T-helper 2 cell treated with Interferon-gamma antibody and Interleukin-4, amounts not matched to agents 100 ng/mL and 5 ng/mL, for 36 hours (primary cell): ENCODE data around the gene TBC1D30. TPM values are rescaled to one million over a fixed set of nuclear protein-coding genes. Genes with fewer than 3 reads are reported as not detected.

Source experiments
- intact Hi-C: fragments of 100-400 bp; cut with micrococcal nuclease; formaldehyde crosslinking; loops from one replicate; pipeline ENCODE4 v1.15.1; 2023
- total RNA-seq: library from RNA; stranded (reverse); gene quantifications from 2 replicates; pipeline ENCODE4 v1.2.3, GENCODE V29; 2022

Gene TBC1D30
- total RNA-seq, 1 donor from 2014 or later = 0.11 TPM

DNA sequence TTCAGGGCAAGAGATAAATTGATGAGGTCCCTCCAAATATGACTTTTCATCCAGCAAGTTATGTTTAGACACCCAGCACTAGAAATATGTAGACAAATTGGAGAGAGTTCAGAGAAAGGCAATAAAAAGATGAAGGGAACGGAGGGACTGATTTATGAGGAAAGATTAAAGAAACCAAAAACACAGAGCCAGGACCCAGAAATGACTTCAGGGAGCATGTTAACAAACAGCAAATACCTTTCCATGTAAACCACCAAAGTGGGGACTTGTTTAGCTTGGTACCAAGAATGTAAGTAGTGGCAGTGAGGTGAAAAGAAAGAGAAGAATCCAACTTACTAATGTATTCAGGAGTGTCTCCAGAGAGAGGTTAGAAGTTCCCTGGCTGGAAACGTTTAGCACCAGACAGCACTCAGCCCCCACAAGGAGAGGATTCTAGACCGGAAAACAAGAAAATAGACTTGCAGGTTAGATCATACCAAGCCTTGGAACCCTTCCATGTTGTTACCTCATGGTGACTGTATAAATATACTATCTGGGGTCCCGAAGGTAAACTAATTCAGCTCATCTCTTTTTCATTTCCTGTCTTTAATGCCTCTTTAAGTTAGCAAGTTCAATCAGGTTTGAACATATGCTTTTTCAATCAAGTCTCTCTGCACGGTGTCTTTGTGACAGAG is 79.2 kb downstream of the TBC1D30 start:
- intact Hi-C loops = no loop called here

DNA sequence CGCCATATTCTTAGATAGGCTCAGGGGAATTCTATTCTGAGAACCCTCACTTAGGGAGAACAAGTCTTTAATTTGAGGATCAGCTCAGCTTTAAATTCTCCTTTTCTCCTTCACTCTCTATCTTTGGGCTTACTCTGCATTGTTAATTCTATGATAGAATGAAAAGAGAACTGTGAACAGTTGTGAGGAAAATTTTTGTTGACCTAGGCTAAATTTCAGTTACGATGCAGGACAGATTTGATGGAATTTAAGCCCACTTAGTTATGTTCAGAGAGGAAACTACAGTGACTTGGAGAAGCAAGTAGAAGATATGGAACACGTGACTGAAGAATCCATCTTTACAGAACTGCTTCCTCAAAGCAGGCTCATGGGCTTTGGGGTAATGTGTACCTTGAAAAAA is 82.7 kb downstream of the TBC1D30 start:
- intact Hi-C loops = no loop called here

DNA sequence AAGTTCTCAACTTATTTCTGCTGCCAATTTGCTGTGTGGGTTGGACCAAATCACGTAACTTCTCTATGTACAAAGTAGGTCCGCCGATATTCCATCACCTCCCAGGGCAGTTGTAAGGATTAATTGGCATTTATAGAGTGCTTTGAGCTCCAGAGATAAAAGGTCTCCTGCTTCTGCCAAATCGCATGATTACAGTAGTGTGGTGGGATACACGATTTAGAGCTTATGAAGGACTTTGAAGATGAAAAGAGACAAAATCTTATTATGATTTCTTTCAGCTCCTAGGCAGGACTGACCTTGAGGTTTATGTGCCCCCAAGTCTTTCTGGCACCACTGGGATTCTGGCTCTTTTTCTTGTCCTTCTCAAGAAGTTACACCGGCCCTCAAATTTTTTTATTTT is 84.7 kb downstream of the TBC1D30 start:
- intact Hi-C loops = no loop called here

DNA sequence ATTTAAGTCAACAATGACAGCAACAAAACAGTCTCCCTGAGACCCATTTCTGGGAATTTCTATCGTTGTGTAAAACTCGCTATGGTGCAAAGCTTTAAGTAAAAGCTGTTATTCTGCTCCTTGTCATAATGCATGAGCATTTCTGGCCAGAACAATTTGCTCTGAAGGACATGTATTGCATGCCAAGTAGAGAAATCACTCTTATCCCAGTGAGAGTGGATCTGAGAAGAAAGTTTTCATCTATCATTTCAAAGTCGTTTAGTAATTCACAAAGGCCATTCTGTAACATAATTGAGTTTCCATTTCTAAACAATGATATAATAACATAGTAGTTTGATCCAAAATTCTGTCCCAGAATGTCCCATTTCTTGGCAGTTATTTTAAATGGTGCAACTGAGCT is 86.6 kb downstream of the TBC1D30 start:
- intact Hi-C loops = no loop called here

DNA sequence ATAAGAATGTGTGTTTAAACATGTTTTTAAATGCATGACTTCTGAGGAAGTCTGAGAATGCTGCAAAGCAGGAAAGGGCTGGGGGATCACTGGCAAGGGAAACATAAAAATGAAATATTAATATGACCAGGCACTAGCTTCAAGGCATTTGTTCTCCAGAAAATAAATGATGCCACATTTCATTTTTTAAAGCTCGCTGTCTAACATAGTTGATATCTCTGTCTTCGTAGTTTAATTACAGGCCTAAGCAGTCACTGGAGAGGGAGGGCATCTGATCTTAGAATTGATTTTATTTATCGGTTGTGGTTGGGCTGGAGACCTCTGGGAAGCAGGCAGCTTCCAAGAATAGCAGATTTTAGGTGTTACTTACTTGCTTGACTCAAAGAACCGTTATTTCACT is 87.5 kb downstream of the TBC1D30 start:
- intact Hi-C loops = no loop called here

DNA sequence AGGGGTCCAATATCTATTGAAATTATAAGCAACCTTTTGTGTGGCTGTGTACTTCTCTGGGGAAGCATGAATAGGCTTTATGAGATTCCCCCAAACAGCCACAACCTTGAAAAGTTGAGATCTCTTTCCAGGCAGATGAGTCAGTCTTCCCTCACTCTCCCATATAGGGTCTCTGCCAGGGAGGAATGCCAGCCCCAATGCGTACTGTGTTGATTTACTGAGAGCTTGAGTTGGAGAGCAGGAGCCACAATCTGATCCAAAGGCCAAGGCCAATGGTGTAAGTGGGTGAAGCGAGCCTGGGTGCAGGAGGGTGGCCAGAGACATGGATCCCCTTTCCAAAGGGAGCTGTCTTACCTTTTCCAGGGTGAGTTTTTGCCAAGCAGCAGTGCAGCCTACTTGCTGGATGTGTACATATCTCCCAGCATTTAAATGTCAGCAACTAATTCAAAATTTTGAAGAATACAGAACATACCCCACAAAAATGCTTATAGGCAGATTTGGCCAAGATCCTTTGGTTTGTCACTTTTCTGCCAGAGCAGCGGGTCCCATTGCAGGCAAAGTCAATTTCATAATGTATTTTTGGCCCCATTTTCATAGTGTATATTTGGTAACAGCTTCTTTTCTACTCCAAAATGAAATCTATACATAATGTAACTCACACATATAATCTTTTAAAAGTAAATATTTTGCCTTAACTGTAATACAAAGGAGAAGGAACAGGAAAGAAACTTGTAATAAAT is 88.2 kb downstream of the TBC1D30 start:
- intact Hi-C loops = no loop called here

DNA sequence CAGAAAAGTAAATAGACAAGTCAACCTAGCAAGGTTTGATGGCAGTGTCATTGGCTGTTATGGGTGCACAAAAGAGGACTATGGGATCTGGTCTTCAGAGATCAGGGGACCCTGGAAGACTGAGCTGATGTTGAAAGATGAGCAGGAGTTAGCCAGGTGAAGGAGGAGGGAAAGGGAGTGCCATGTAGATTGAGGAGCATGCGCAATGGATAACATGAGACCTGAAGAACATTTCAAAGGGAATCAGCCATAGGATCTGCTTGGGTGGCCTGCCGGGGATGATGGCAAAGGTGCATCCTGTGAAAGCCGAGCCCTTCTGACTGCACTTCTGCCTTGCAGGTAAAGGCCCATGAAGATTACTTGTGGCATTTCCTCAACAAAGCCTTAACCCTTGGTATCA is 90.8 kb downstream of the TBC1D30 start:
- intact Hi-C loops = no loop called here

DNA sequence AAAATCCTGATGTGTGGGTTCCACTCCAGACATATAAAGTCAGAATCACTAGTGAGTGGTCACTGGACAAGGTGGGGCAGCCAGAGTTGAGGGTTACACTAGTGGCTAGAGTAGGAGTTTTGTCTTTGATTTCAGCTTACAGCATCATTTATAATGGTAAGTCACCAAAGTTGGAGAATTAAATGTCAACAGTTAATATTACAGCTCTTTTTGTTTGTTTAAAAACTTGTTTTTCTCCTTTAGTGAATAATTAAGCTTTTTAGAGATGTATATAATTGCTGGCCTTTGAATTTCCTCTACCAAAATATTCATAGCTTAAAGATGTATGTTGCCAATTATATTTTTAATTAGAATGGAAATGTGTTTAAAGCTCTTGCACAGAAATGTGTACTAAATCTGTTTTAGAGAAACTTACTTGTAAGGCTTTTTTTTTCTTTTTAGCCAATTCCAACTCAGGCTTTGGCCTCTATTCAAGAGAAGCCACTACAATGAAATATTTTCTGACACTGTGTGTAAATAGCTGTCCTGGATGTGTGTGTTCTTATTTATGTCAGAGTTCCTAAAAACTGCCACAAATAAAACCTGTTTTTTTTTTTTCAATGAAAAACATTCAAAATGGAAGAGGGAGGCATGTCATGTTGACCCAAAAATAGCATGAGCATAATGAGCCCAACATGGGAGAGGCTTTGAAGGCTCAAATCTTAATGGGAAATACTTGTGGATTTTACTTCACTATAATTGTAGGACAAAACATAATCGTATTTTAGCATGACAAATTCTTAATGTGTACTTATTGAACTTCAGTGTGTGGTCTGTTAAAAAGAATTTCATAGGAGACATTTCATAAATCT is 92.2 kb downstream of the TBC1D30 start:
- intact Hi-C loops = no loop called here

DNA sequence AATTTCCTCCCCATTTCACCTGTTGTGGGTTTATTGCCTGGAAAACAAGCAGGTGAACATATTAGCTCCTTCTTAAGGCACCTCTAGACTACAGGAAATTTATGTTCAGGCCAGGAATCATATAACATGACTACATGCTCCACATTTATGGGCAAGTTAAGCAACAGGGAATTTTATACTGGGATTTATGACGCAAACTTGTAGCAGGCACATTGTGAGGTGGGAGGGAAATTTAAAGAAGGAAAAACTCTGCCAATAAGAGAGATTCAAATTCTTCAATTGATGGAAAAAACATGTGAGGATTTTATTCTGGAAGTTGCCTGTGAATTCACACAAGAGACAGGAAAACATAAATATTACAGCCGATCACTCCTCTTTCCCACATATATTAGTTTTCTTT is 93.9 kb downstream of the TBC1D30 start:
- intact Hi-C loops = no loop called here

DNA sequence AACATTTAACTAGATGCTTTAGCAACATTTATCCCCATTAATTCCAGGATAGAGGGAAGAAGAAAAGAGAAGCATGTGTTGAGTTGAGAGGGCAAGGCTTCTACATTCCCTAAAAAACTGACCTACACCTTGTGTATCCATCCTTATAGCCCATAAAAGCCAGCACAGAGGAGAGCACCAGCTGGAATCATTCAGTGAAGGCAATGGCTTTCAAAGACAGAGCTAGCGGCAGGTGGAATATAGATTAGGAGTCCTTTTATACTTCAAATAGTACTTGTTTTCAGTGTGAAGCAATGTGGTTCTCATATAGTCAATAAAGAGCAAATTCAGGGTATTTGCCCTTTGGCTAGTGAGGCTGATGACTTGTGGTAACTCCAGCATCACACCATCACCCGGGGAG is 94.4 kb downstream of the TBC1D30 start:
- intact Hi-C loops = no loop called here

DNA sequence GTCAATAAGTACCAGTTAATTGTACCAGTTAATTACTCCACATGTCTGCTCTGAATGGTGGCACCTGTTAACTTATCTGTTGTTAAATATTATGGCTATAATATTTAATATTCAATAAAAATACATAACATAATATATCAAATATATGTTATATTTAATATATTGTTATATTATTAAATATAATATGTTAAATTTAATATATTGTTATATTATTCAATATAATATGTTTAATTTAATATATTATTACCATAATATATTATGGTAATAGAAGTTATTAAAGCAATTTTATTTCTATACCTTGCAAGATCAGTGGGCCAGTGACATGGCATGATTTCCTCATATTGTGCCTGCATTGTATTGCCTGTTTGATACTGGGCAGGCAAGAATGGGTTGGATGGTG is 98.4 kb downstream of the TBC1D30 start:
- intact Hi-C loops = no loop called here

DNA sequence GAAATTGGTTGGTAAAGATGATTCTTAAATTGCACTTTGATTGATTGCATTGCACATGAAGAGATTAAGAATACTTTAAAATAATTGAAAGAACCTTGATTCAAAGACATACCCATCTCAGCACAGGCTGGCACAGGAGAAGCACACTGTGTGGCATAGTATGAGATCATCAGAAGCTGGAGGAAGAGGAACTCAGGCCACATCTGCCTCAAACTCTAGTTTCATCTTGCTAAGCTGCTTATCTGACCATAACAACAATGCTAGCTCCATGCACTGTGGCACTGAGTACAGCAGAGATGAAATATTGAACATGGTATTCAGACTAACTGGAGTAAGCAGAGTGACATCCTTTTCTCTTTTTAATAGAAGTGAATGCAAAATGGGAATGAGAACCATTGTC is 99.1 kb downstream of the TBC1D30 start:
- intact Hi-C loops = no loop called here

Other genes with a start within 250 kb of the TBC1D30 start
- 69.3 and 75.3 TPM in 2 replicates for gene RASSF3, start 214.2 kb upstream of the TBC1D30 start, total RNA-seq
- gene GNS, start 65.2 kb upstream of the TBC1D30 start, total RNA-seq = 37.5 and 40.0 TPM in 2 replicates